ENCODE results near the gene HDAC9. TPM values are rescaled to one million over a fixed set of nuclear protein-coding genes. Genes with fewer than 3 reads are reported as not detected.

HDAC9 gene
- total RNA-seq, 1 experiment from 2014 or later, result 17.1 TPM

DNA sequence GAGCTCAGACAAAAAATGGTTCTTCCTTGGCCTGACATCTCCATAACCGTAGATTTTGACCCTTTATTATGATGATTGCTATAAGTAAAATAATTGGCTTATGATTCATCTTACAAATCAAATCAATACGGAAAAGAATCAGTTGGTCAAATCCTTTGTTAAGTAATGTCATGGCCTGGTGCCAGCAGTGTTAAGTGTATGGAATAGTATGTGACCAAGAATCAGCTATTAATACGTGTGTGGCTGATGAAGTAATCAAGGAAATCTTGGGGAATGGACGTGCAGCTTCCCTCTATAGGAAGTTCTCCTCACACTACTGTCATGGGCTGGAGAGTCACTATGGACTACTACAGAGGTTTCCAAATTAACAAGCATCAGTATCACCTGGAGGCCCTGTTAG is 391.3 kb downstream of the HDAC9 start:
- no TSS peak for BruUV-seq (replicated peaks)
- Histone ChIP-seq H3K4me3 (ENCODE audit: low read depth in 2 of 2, low read length in 2 of 2) (no peak overlapping the region), H3K27me3 (ENCODE audit: control insufficient read depth, insufficient read depth, low read length) (no peaks in the 10 kb centered on the region), H3K9me3 (ENCODE audit: control insufficient read depth, insufficient read depth, low read depth, low read length) (no peaks in the 10 kb centered on the region), H3K27ac (ENCODE audit: low read length) (no peak overlapping the region), H3K36me3 (ENCODE audit: control insufficient read depth, insufficient read depth, low read length) (no peaks in the 10 kb centered on the region), H3K4me1 (ENCODE audit: control insufficient read depth, insufficient read depth, low read length) (no peaks in the 10 kb centered on the region)
- ATAC-seq, result no peak
- intact Hi-C loops (cut with micrococcal nuclease; ENCODE audit: unreplicated experiment), result no loop called here
- TF ChIP-seq CTCF (IDR thresholded peaks at IDR 0.05), result no peak
- no peak for TF ChIP-seq TCF7L2 (IDR thresholded peaks at IDR 0.05; ENCODE audit: low read depth, low read length)
- TF ChIP-seq, protein P1, sequence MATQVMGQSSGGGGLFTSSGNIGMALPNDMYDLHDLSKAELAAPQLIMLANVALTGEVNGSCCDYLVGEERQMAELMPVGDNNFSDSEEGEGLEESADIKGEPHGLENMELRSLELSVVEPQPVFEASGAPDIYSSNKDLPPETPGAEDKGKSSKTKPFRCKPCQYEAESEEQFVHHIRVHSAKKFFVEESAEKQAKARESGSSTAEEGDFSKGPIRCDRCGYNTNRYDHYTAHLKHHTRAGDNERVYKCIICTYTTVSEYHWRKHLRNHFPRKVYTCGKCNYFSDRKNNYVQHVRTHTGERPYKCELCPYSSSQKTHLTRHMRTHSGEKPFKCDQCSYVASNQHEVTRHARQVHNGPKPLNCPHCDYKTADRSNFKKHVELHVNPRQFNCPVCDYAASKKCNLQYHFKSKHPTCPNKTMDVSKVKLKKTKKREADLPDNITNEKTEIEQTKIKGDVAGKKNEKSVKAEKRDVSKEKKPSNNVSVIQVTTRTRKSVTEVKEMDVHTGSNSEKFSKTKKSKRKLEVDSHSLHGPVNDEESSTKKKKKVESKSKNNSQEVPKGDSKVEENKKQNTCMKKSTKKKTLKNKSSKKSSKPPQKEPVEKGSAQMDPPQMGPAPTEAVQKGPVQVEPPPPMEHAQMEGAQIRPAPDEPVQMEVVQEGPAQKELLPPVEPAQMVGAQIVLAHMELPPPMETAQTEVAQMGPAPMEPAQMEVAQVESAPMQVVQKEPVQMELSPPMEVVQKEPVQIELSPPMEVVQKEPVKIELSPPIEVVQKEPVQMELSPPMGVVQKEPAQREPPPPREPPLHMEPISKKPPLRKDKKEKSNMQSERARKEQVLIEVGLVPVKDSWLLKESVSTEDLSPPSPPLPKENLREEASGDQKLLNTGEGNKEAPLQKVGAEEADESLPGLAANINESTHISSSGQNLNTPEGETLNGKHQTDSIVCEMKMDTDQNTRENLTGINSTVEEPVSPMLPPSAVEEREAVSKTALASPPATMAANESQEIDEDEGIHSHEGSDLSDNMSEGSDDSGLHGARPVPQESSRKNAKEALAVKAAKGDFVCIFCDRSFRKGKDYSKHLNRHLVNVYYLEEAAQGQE (IDR thresholded peaks at IDR 0.05; ENCODE audit: insufficient read depth in 1 of 2, low read depth in 2 of 2, low read length in 1 of 2), result no peak
- no peak for TF ChIP-seq SIN3A (IDR thresholded peaks at IDR 0.05; ENCODE audit: borderline replicate concordance, insufficient read depth, low read depth, low read length)
- no peak for TF ChIP-seq POLR2AphosphoS5 (IDR thresholded peaks at IDR 0.05; ENCODE audit: low read depth, low read length)
- CTCF ChIA-PET, result no interaction called here
- no peak for DNase-seq (ENCODE audit: low read depth, low spot score)
- POLR2A ChIA-PET, result no interaction called here
- in situ Hi-C loops (cut with HindIII; ENCODE audit: low pct_unique_long_range_greater_than_20kb, low sequenced_read_pairs), result no loop called here

GRCh38 chr7:18889436-18889835 is 393.9 kb downstream of the HDAC9 start:
- Histone ChIP-seq H3K9me3 (ENCODE audit: control insufficient read depth, insufficient read depth, low read depth, low read length) (no peaks in the 10 kb centered on the region), H3K27me3 (ENCODE audit: control insufficient read depth, insufficient read depth, low read length) (no peaks in the 10 kb centered on the region), H3K36me3 (ENCODE audit: control insufficient read depth, insufficient read depth, low read length) (no peaks in the 10 kb centered on the region), H3K27ac (ENCODE audit: low read length) (no peak overlapping the region), H3K4me1 (ENCODE audit: control insufficient read depth, insufficient read depth, low read length) (no peaks in the 10 kb centered on the region), H3K4me3 (ENCODE audit: low read depth in 2 of 2, low read length in 2 of 2) (no peak overlapping the region)
- TF ChIP-seq, protein P1 (IDR thresholded peaks at IDR 0.05; ENCODE audit: insufficient read depth in 1 of 2, low read depth in 2 of 2, low read length in 1 of 2), result no peak
- TF ChIP-seq TCF7L2 (IDR thresholded peaks at IDR 0.05; ENCODE audit: low read depth, low read length), result no peak
- no peak for TF ChIP-seq CTCF (IDR thresholded peaks at IDR 0.05)
- TF ChIP-seq POLR2AphosphoS5 (IDR thresholded peaks at IDR 0.05; ENCODE audit: low read depth, low read length), result no peak
- no peak for TF ChIP-seq SIN3A (IDR thresholded peaks at IDR 0.05; ENCODE audit: borderline replicate concordance, insufficient read depth, low read depth, low read length)
- no peak for ATAC-seq
- in situ Hi-C loops (cut with HindIII; ENCODE audit: low pct_unique_long_range_greater_than_20kb, low sequenced_read_pairs), result no loop called here
- no peak for DNase-seq (ENCODE audit: low read depth, low spot score)
- BruUV-seq (replicated peaks), result no TSS peak
- POLR2A ChIA-PET, result interaction anchor here (0.5 kb wide), 1 partner anchor 15 kb away, joined by 5 read pairs; no protein-coding TSS in a partner anchor
- intact Hi-C loops (cut with micrococcal nuclease; ENCODE audit: unreplicated experiment), result no loop called here
- CTCF ChIA-PET, result no interaction called here
